Thoracic aorta (tissue), 2 donors: Measurements from ENCODE around the gene ADAM8. TPM values are rescaled to one million over a fixed set of nuclear protein-coding genes. Genes with fewer than 3 reads are reported as not detected.
"Not testable (repeated sequence)": the region's sequence is repeated elsewhere in the genome, so short reads cannot be mapped to it uniquely, and the experiment has no call there.

Source experiments
- ATAC-seq: fragments of 150-250 bp; one replicate; pipeline ENCODE4 v1.8.0; 2017; ENCODE audit warnings: low read depth; ENCODE audit not compliant: insufficient number of reproducible peaks, low FRiP score
- DNase-seq: peaks from one replicate; pipeline ENCODE4 v3.0.0-alpha.2; 2020; ENCODE audit warnings: low spot score
- H3K27ac ChIP-seq, 2 donors: fragments of 200-600 bp; sonication (generic); 1 replicate in 1 of 2; 2 replicates in 1 of 2; pipeline ENCODE4 v1.5.1; 2016; ENCODE audit warnings: mild to moderate bottlenecking in 2 of 2, moderate library complexity in 2 of 2
- H3K27me3 ChIP-seq: fragments of 200-600 bp; sonication (generic); replicated peaks from 2 replicates; pipeline ENCODE4 v1.6.0; 2016; ENCODE audit warnings: mild to moderate bottlenecking; ENCODE audit not compliant: insufficient read depth
- H3K36me3 ChIP-seq: fragments of 200-600 bp; sonication (generic); one replicate; pipeline ENCODE4 v1.5.1; 2016
- H3K4me1 ChIP-seq, 2 donors: fragments of 200-600 bp; sonication (generic); 1 replicate in 1 of 2; 2 replicates in 1 of 2; pipeline versions ENCODE4 v1.5.1 to v1.6.0; 2016; ENCODE audit warnings: low read depth in 2 of 2, mild to moderate bottlenecking in 1 of 2; ENCODE audit not compliant: control insufficient read depth in 1 of 2
- H3K4me3 ChIP-seq: fragments of 200-600 bp; sonication (generic); 2 replicates; pipeline ENCODE4 v1.5.1; 2016; ENCODE audit warnings: mild to moderate bottlenecking
- H3K9me3 ChIP-seq: fragments of 200-600 bp; sonication (generic); 2 replicates; pipeline ENCODE4 v1.5.1; 2016
- CTCF ChIP-seq: fragments of 200-600 bp; sonication (generic); IDR thresholded peaks from one replicate; pipeline ENCODE4 v1.5.1; 2019; ENCODE audit warnings: antibody characterized with exemption
- total RNA-seq, 2 donors: library from RNA; depleted of rRNA; stranded (reverse); fragments of >200 nt; gene quantifications; one replicate each; pipeline versions ENCODE4 v1.1.0 to v1.2.3, GENCODE V29; 2016

The ADAM8 gene
- total RNA-seq, 2 donors from 2014 or later, result 7.2 to 14.0 TPM

- Histone ChIP-seq H3K27me3 (no peaks in the 10 kb centered on the region), H3K4me3 (no peak overlapping the region), H3K9me3 (no peaks in the 10 kb centered on the region), H3K27ac (no peak overlapping the region), H3K36me3 (no peaks in the 10 kb centered on the region), H3K4me1 (no peaks in the 10 kb centered on the region)
- DNase-seq (no peak), ATAC-seq (no peak)
- no peak for TF ChIP-seq CTCF
Measured at GRCh38 chr10:133224076-133224475, 52.6 kb downstream of the ADAM8 start.

- not testable (repeated sequence) for H3K9me3 ChIP-seq, H3K27ac ChIP-seq, ATAC-seq, H3K27me3 ChIP-seq, H3K4me3 ChIP-seq, H3K36me3 ChIP-seq, DNase-seq, H3K4me1 ChIP-seq
Measured at GRCh38 chr10:133221756-133222155, 54.9 kb downstream of the ADAM8 start.

GRCh38 chr10:133221331-133221730, 55.3 kb downstream of the ADAM8 start:
- no peak for TF ChIP-seq CTCF
- no peak overlapping the region for H3K4me3 ChIP-seq
- no peaks in the 10 kb centered on the region for H3K27me3 ChIP-seq
- DNase-seq, result no peak
- H3K36me3 ChIP-seq, result no peaks in the 10 kb centered on the region
- no peaks in the 10 kb centered on the region for H3K9me3 ChIP-seq
- no peak overlapping the region for H3K27ac ChIP-seq
- H3K4me1 ChIP-seq, result no peaks in the 10 kb centered on the region
- no peak for ATAC-seq

GRCh38 chr10:133219782-133220181, 56.9 kb downstream of the ADAM8 start:
- Histone ChIP-seq H3K36me3 (no peaks in the 10 kb centered on the region), H3K4me3 (no peak overlapping the region), H3K4me1 (no peaks in the 10 kb centered on the region), H3K27ac (no peak overlapping the region), H3K9me3 (no peaks in the 10 kb centered on the region), H3K27me3 (no peaks in the 10 kb centered on the region)
- no peak for TF ChIP-seq CTCF
- ATAC-seq (no peak), DNase-seq (no peak)

GRCh38 chr10:133218891-133219290, 57.8 kb downstream of the ADAM8 start:
- ATAC-seq (no peak), DNase-seq (no peak)
- Histone ChIP-seq H3K36me3 (no peaks in the 10 kb centered on the region), H3K4me3 (no peak overlapping the region), H3K4me1 (no peaks in the 10 kb centered on the region), H3K27ac (no peak overlapping the region), H3K27me3 (no peaks in the 10 kb centered on the region), H3K9me3 (no peaks in the 10 kb centered on the region)
- no peak for TF ChIP-seq CTCF

GRCh38 chr10:133217800-133218589, 58.7 kb downstream of the ADAM8 start:
- Histone ChIP-seq H3K4me3 (no peak overlapping the region), H3K27ac (no peak overlapping the region), H3K36me3 (no peaks in the 10 kb centered on the region), H3K4me1 (no peaks in the 10 kb centered on the region), H3K9me3 (no peaks in the 10 kb centered on the region), H3K27me3 (no peaks in the 10 kb centered on the region)
- no peak for DNase-seq
- no peak for TF ChIP-seq CTCF
- no peak for ATAC-seq
